Omental fat pad (tissue), 4 donors: ENCODE data around the gene TMEM54. TPM values are rescaled to one million over a fixed set of nuclear protein-coding genes. Genes with fewer than 3 reads are reported as not detected.

Source experiments
- ATAC-seq: fragments of 150-250 bp; one replicate; pipeline ENCODE4 v1.9.1; 2016; ENCODE audit warnings: mild to moderate bottlenecking, moderate library complexity; ENCODE audit not compliant: low FRiP score
- DNase-seq: peaks from one replicate; pipeline ENCODE4 v3.0.0-alpha.2; 2019; ENCODE audit warnings: low spot score
- CTCF ChIP-seq, 3 donors: fragments of 450-650 bp; IDR thresholded peaks; one replicate each; pipeline ENCODE4 v1.5.1; 2016 to 2017; ENCODE audit warnings: antibody characterized with exemption in 3 of 3, mild to moderate bottlenecking in 3 of 3, moderate library complexity in 2 of 3
- total RNA-seq, 4 donors: library from RNA; depleted of rRNA; stranded (reverse); fragments of >200 nt; gene quantifications; one replicate each; pipeline ENCODE4 v1.1.0, GENCODE V29; 2016

TMEM54 gene
- total RNA-seq, 4 donors from 2014 or later = 16.2 to 70.1 (median 26.4) TPM

- TF ChIP-seq CTCF (IDR thresholded peaks at IDR 0.05) = no peak
- DNase-seq (no peak), ATAC-seq (peak; percentile 54)
Observed at GRCh38 chr1:32886004-32886827, 15.0 kb downstream of the TMEM54 start, which contains the start of gene HPCA. Gene HPCA, plus strand, starts transcription at chr1:32886491. Its CDS starts 2,408 bp downstream, at chr1:32888899.

- DNase-seq = no peak
- TF ChIP-seq CTCF (IDR thresholded peaks at IDR 0.05) = no peak
- no peak for ATAC-seq
Observed at GRCh38 chr1:32885676-32886003, 15.5 kb downstream of the TMEM54 start.

- ATAC-seq (no peak), DNase-seq (no peak)
- TF ChIP-seq CTCF (IDR thresholded peaks at IDR 0.05) = no peak
Observed at GRCh38 chr1:32884726-32885125, 16.5 kb downstream of the TMEM54 start.

- no peak for TF ChIP-seq CTCF (IDR thresholded peaks at IDR 0.05)
- ATAC-seq (no peak), DNase-seq (no peak)
Observed at GRCh38 chr1:32884032-32884372, 17.2 kb downstream of the TMEM54 start.

GRCh38 chr1:32883338-32884031 lies 17.7 kb downstream of the TMEM54 start:
- no peak for ATAC-seq
- TF ChIP-seq CTCF (IDR thresholded peaks at IDR 0.05) = no peak

GRCh38 chr1:32881871-32882850 lies 19.0 kb downstream of the TMEM54 start:
- ATAC-seq = no peak
- DNase-seq = no peak

More at GRCh38 chr1:32883338-32884031, 17.7 kb downstream of the TMEM54 start:
- no peak for DNase-seq

More at GRCh38 chr1:32881871-32882850, 19.0 kb downstream of the TMEM54 start:
- no peak for TF ChIP-seq CTCF (IDR thresholded peaks at IDR 0.05)
